Mononuclear cell (primary cell): Measurements from ENCODE around the gene ZSCAN5A. TPM values are rescaled to one million over a fixed set of nuclear protein-coding genes. Genes with fewer than 3 reads are reported as not detected.
"Not testable (repeated sequence)": the region's sequence is repeated elsewhere in the genome, so short reads cannot be mapped to it uniquely, and the experiment has no call there.

ENCODE experiments used
- H3K27me3 ChIP-seq: 2 replicates; pipeline ENCODE4 v1.6.0; 2011; ENCODE audit warnings: low read length, control low read depth; ENCODE audit not compliant: insufficient read depth
- H3K4me1 ChIP-seq: 2 replicates; pipeline ENCODE4 v1.5.1; 2011; ENCODE audit warnings: mild to moderate bottlenecking, low read length, control low read depth; ENCODE audit not compliant: insufficient read depth
- H3K4me3 ChIP-seq: 2 replicates; pipeline ENCODE4 v1.5.1; 2011; ENCODE audit warnings: mild to moderate bottlenecking, low read length, moderate library complexity
- H3K9me3 ChIP-seq: 2 replicates; pipeline ENCODE4 v1.5.1; 2011; ENCODE audit warnings: low read depth, mild to moderate bottlenecking, control low read depth, low read length
- total RNA-seq: library from RNA; depleted of rRNA; stranded (reverse); fragments of >200 nt; gene quantifications from one replicate; pipeline ENCODE4 v1.2.3, GENCODE V29; 2012

Gene ZSCAN5A
- total RNA-seq, 1 donor, result 4.5 TPM

- Histone ChIP-seq H3K27me3 (no peaks in the 10 kb centered on the region), H3K4me3 (no peak overlapping the region)
These were observed 45.3 kb downstream of the ZSCAN5A start for GRCh38 chr19:56269348-56269747.

GRCh38 chr19:56266051-56266450 is 48.6 kb downstream of the ZSCAN5A start:
- no peaks in the 10 kb centered on the region for H3K27me3 ChIP-seq
- H3K4me1 ChIP-seq, result peaks cover 11% of the 10 kb centered on the region

More at GRCh38 chr19:56269348-56269747, 45.3 kb downstream of the ZSCAN5A start:
- Histone ChIP-seq H3K9me3 (no peaks in the 10 kb centered on the region), H3K4me1 (peaks cover 17% of the 10 kb centered on the region)

GRCh38 chr19:56263319-56263718 is 51.3 kb downstream of the ZSCAN5A start:
- H3K4me1 ChIP-seq, result no peaks in the 10 kb centered on the region
- H3K27me3 ChIP-seq, result no peaks in the 10 kb centered on the region

More at GRCh38 chr19:56266051-56266450, 48.6 kb downstream of the ZSCAN5A start:
- no peak overlapping the region for H3K4me3 ChIP-seq
- H3K9me3 ChIP-seq, result no peaks in the 10 kb centered on the region

GRCh38 chr19:56261932-56262331 is 52.7 kb downstream of the ZSCAN5A start:
- not testable (repeated sequence) for H3K4me1 ChIP-seq, H3K27me3 ChIP-seq, H3K9me3 ChIP-seq, H3K4me3 ChIP-seq

More at GRCh38 chr19:56263319-56263718, 51.3 kb downstream of the ZSCAN5A start:
- H3K4me3 ChIP-seq, result no peak overlapping the region
- H3K9me3 ChIP-seq, result no peaks in the 10 kb centered on the region

GRCh38 chr19:56261145-56261544 is 53.5 kb downstream of the ZSCAN5A start:
- Histone ChIP-seq H3K27me3 (no peaks in the 10 kb centered on the region), H3K4me1 (no peaks in the 10 kb centered on the region), H3K4me3 (no peak overlapping the region), H3K9me3 (no peaks in the 10 kb centered on the region)

- Histone ChIP-seq H3K4me3 (no peak overlapping the region), H3K4me1 (no peaks in the 10 kb centered on the region), H3K27me3 (no peaks in the 10 kb centered on the region), H3K9me3 (no peaks in the 10 kb centered on the region)
These were observed 56.4 kb downstream of the ZSCAN5A start for GRCh38 chr19:56258272-56258671.

GRCh38 chr19:56253737-56254136 is 60.9 kb downstream of the ZSCAN5A start:
- Histone ChIP-seq H3K27me3 (no peaks in the 10 kb centered on the region), H3K4me3 (no peak overlapping the region), H3K4me1 (no peaks in the 10 kb centered on the region), H3K9me3 (no peaks in the 10 kb centered on the region)

GRCh38 chr19:56252699-56253422 is 61.8 kb downstream of the ZSCAN5A start:
- H3K9me3 ChIP-seq, result no peaks in the 10 kb centered on the region
- no peak overlapping the region for H3K4me3 ChIP-seq

GRCh38 chr19:56248736-56249338 is 65.8 kb downstream of the ZSCAN5A start:
- not testable (repeated sequence) for H3K9me3 ChIP-seq, H3K27me3 ChIP-seq, H3K4me1 ChIP-seq, H3K4me3 ChIP-seq

More at GRCh38 chr19:56252699-56253422, 61.8 kb downstream of the ZSCAN5A start:
- Histone ChIP-seq H3K27me3 (no peaks in the 10 kb centered on the region), H3K4me1 (no peaks in the 10 kb centered on the region)

GRCh38 chr19:56245764-56246163 is 68.9 kb downstream of the ZSCAN5A start:
- not testable (repeated sequence) for H3K27me3 ChIP-seq, H3K4me3 ChIP-seq, H3K9me3 ChIP-seq, H3K4me1 ChIP-seq

GRCh38 chr19:56245121-56245740 is 69.4 kb downstream of the ZSCAN5A start:
- no peaks in the 10 kb centered on the region for H3K27me3 ChIP-seq
- no peaks in the 10 kb centered on the region for H3K4me1 ChIP-seq
- no peak overlapping the region for H3K4me3 ChIP-seq
- H3K9me3 ChIP-seq, result no peaks in the 10 kb centered on the region

GRCh38 chr19:56223481-56223880 is 91.2 kb downstream of the ZSCAN5A start:
- Histone ChIP-seq H3K27me3 (no peaks in the 10 kb centered on the region), H3K4me1 (no peaks in the 10 kb centered on the region), H3K4me3 (no peak overlapping the region), H3K9me3 (no peaks in the 10 kb centered on the region)

GRCh38 chr19:56222901-56223300 is 91.7 kb downstream of the ZSCAN5A start:
- no peaks in the 10 kb centered on the region for H3K4me1 ChIP-seq
- H3K4me3 ChIP-seq, result no peak overlapping the region
- no peaks in the 10 kb centered on the region for H3K9me3 ChIP-seq
- H3K27me3 ChIP-seq, result no peaks in the 10 kb centered on the region

GRCh38 chr19:56221851-56222250 is 92.8 kb downstream of the ZSCAN5A start:
- Histone ChIP-seq H3K4me3 (no peak overlapping the region), H3K9me3 (no peaks in the 10 kb centered on the region), H3K27me3 (peaks cover 6% of the 10 kb centered on the region), H3K4me1 (no peaks in the 10 kb centered on the region)

- H3K9me3 ChIP-seq, H3K4me3 ChIP-seq, H3K4me1 ChIP-seq, H3K27me3 ChIP-seq: not testable (repeated sequence)
These were observed 93.2 kb downstream of the ZSCAN5A start for GRCh38 chr19:56221442-56221841.
